Prostate gland (tissue), 2 donors: ENCODE data around the gene ABCB11.

Experiments used
- POLR2A ChIP-seq: fragments of 450-650 bp; IDR thresholded peaks from one replicate; pipeline ENCODE4 v1.6.1; 2016; ENCODE audit warnings: antibody characterized with exemption, mild to moderate bottlenecking
- POLR2AphosphoS5 ChIP-seq: sonication (generic); formaldehyde crosslinking; IDR thresholded peaks from one replicate; pipeline ENCODE4 v1.6.1; 2017; ENCODE audit warnings: antibody characterized with exemption
- TF ChIP-seq, protein P1 (sequence below), 4 experiments: fragments of 200-600 bp in 2 of 4; fragments of 450-650 bp in 2 of 4; sonication (generic) in 2 of 4; IDR thresholded peaks; 1 replicate in 3 of 4; 2 replicates in 1 of 4; pipeline ENCODE4 v1.5.1; 2016 to 2019; ENCODE audit warnings: antibody characterized with exemption in 4 of 4, mild to moderate bottlenecking in 2 of 4, moderate library complexity in 2 of 4

DNA sequence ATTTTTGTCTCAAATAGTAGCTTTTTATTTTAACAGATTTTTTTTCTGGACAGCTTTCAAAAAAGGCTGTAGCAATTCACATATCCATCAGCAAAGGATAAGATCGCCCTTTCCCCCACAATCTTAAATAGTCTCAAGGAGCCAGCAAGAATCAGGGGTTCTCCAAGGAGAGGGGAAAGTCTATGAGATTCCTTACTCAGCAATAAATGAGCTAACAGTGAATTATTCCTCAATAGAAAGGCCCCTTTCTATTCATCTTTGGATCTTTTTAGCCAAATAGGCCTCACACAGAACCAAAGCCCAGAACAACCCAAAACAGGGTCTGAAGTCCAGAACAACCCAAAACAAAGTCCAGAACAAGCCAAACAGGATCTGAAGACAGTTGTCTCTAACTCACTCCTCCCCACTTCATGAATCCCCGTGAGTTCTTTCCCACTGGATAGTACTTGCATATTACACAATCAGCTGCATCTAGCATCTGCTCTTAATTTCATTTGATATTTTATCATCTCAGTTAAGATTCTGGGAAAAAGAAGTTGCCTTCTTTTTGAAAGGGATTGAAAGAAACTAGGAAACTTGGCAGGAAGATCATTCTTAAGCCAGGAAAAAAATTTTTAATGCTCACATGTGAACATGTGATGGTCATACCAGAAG lies 34.9 kb upstream of the ABCB11 start:
- TF ChIP-seq, protein P1, sequence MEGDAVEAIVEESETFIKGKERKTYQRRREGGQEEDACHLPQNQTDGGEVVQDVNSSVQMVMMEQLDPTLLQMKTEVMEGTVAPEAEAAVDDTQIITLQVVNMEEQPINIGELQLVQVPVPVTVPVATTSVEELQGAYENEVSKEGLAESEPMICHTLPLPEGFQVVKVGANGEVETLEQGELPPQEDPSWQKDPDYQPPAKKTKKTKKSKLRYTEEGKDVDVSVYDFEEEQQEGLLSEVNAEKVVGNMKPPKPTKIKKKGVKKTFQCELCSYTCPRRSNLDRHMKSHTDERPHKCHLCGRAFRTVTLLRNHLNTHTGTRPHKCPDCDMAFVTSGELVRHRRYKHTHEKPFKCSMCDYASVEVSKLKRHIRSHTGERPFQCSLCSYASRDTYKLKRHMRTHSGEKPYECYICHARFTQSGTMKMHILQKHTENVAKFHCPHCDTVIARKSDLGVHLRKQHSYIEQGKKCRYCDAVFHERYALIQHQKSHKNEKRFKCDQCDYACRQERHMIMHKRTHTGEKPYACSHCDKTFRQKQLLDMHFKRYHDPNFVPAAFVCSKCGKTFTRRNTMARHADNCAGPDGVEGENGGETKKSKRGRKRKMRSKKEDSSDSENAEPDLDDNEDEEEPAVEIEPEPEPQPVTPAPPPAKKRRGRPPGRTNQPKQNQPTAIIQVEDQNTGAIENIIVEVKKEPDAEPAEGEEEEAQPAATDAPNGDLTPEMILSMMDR (IDR thresholded peaks at IDR 0.05), result no peak
- TF ChIP-seq POLR2AphosphoS5 (no peak), POLR2A (no peak)
